Fibroblast of gingiva (primary cell): ENCODE data around the gene FAM170B.

ENCODE experiments used
- DNase-seq: peaks from one replicate; pipeline ENCODE4 v3.0.0-alpha.2; 2011; ENCODE audit warnings: low read depth

FAM170B gene

GRCh38 chr10:49133706-49134248 lies at the start of gene FAM170B:
TSS of gene FAM170B (minus strand) at chr10:49134021. CDS start at chr10:49133918, 103 bp downstream.
- DNase-seq: no peak

- no peak for DNase-seq
These were observed 49.0 kb upstream of the FAM170B start for GRCh38 chr10:49182776-49183175.

GRCh38 chr10:49180444-49180860 lies 46.6 kb upstream of the FAM170B start:
- DNase-seq: no peak

- no peak for DNase-seq
These were observed 46.0 kb upstream of the FAM170B start for GRCh38 chr10:49179699-49180443.

- DNase-seq: no peak
These were observed 45.0 kb upstream of the FAM170B start for GRCh38 chr10:49178489-49179471.

- DNase-seq: peak; percentile 52
These were observed 43.9 kb upstream of the FAM170B start for GRCh38 chr10:49177391-49178355.

- no peak for DNase-seq
These were observed 42.8 kb upstream of the FAM170B start for GRCh38 chr10:49176310-49177268.

- DNase-seq: no peak
These were observed 41.9 kb upstream of the FAM170B start for GRCh38 chr10:49175587-49176309.

GRCh38 chr10:49174926-49175500 lies 41.2 kb upstream of the FAM170B start:
- DNase-seq: no peak

GRCh38 chr10:49174261-49174925 lies 40.6 kb upstream of the FAM170B start:
- no peak for DNase-seq

- DNase-seq: no peak
These were observed 40.0 kb upstream of the FAM170B start for GRCh38 chr10:49173853-49174252.

- DNase-seq: no peak
These were observed 39.5 kb upstream of the FAM170B start for GRCh38 chr10:49173201-49173772.

GRCh38 chr10:49172777-49173132 lies 38.9 kb upstream of the FAM170B start:
- no peak for DNase-seq

GRCh38 chr10:49172061-49172776 lies 38.4 kb upstream of the FAM170B start:
- no peak for DNase-seq

GRCh38 chr10:49171326-49172060 lies 37.7 kb upstream of the FAM170B start:
- no peak for DNase-seq

GRCh38 chr10:49170632-49171325 lies 37.0 kb upstream of the FAM170B start:
- DNase-seq: no peak
